Cardiac septum (tissue), 1 donor: ENCODE measurements around the gene SLC35F4. TPM values are rescaled to one million over a fixed set of nuclear protein-coding genes. Genes with fewer than 3 reads are reported as not detected.

Source experiments
- DNase-seq: peaks from one replicate; pipeline ENCODE4 v3.0.0-alpha.2; 2020; ENCODE audit warnings: low spot score
- intact Hi-C: fragments of 100-400 bp; cut with DNase I; formaldehyde crosslinking; loops from one replicate; pipeline ENCODE4 v1.14.0; 2022
- total RNA-seq: library from RNA; stranded (reverse); fragmentation: NEBNext Ultra II Directional; extraction: Animal tissue kit (Norgen Biotek cat#: 25700); gene quantifications from one replicate; pipeline ENCODE4 v1.2.1, GENCODE V29; 2021
- donor health status: DM: no; HTN: no; CAD: no.

SLC35F4 gene
- total RNA-seq, 1 donor from 2014 or later: not detected

- DNase-seq: no peak
- intact Hi-C loops: no loop called here
These were observed 292.7 kb downstream of the SLC35F4 start for GRCh38 chr14:57573173-57573572.

- DNase-seq: no peak
- intact Hi-C loops: no loop called here
These were observed 297.3 kb downstream of the SLC35F4 start for GRCh38 chr14:57568554-57568953.

GRCh38 chr14:57567220-57567619 is 298.7 kb downstream of the SLC35F4 start:
- intact Hi-C loops: no loop called here
- DNase-seq: no peak

DNA sequence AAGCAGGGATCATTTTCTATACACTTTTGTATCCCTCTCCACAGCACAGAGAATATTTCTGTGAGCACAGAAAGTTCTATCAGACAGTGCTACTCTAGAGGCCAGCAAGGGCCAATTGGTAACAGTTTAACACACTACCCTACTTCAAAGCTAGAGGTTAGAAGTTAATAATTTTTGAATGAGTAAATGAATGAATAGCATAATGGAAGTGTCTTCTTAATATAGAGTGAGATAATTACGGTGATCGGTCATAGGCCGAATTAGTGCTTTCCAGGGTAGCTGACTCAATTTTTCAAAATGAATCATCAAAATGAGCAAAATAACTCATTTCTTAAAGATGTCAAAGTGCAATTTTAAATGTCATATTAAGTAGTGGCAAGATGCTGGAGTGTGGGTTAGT is 305.2 kb downstream of the SLC35F4 start:
- no peak for DNase-seq

GRCh38 chr14:57559576-57559975 is 306.3 kb downstream of the SLC35F4 start:
- intact Hi-C loops: no loop called here
- no peak for DNase-seq

More for the DNA sequence above, 305.2 kb downstream of the SLC35F4 start:
- intact Hi-C loops: no loop called here

DNA sequence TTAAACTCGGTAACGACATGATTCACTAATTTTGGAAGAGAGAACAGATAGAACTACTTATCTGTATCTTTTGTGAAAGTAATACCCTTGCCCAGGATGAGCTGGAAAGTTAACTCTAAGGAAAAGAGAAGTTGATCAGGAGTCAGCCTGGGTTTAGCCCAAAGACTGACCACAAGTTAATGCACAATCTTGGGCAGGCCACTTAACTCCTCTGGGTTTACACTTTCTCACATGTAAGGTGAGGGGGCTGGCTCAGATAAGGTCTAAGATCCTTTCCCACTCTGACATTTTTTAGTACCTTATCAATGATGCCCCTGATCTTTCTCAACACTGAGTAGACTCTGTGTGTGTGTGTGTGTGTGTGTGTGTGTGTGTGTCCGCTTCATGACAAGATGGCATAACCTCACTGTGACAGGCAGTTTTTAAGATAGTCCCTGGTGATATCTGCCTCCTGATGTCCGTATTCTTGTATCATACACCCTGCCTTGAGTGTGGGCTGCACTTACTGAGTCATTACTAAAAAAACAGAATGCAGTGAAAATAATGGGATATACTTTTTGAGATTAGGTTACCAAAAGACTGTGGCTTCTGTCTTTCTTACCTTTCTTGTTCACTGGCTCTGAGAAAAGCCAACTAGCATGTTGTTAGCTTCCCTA is 316.0 kb downstream of the SLC35F4 start:
- intact Hi-C loops: no loop called here

DNA sequence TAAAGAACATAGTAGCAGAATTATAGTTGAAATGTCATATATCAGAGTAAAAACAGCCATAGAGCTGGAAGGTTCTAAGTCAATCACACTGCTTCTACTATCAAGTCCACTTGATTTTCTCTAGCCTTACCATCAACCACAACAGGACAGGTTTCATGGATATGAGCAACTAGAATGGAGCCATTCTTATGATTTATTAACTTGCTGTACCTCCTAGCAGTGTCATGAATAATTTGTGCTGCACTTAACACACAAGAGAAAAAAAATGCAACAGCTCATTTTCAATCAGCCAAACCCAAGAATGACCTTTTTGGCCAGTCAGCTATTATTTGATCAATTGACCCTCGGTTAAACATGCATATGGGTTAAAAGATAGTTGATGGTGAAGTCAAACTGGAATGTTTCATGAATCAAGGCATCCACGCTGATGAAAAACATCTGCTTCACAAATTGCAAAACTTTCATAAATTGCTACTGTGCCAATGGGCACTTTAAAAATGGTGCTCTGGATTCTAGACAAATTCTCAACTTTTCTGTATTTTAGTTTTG is 316.8 kb downstream of the SLC35F4 start:
- no peak for DNase-seq
- intact Hi-C loops: no loop called here

More for the DNA sequence above, 316.0 kb downstream of the SLC35F4 start:
- DNase-seq: no peak

- intact Hi-C loops: no loop called here
- no peak for DNase-seq
These were observed 318.8 kb downstream of the SLC35F4 start for GRCh38 chr14:57547131-57547530.

GRCh38 chr14:57533214-57533613 is 332.7 kb downstream of the SLC35F4 start:
- intact Hi-C loops: no loop called here
- DNase-seq: no peak

GRCh38 chr14:57530571-57530970 is 335.3 kb downstream of the SLC35F4 start:
- no peak for DNase-seq
- intact Hi-C loops: no loop called here

GRCh38 chr14:57526942-57527341 is 338.9 kb downstream of the SLC35F4 start:
- intact Hi-C loops: no loop called here

GRCh38 chr14:57519043-57519442 is 346.8 kb downstream of the SLC35F4 start:
- intact Hi-C loops: no loop called here
- DNase-seq: no peak

More at GRCh38 chr14:57526942-57527341, 338.9 kb downstream of the SLC35F4 start:
- no peak for DNase-seq
